GM23338 (cell line): Measurements from ENCODE around the gene MSL3. TPM values are rescaled to one million over a fixed set of nuclear protein-coding genes. Genes with fewer than 3 reads are reported as not detected.

Experiments
- ATAC-seq: fragments of 200-7000 bp; cut with Tn5 transposase; 3 replicates; pipeline ENCODE4 v1.9.1; 2020
- DNase-seq: peaks from one replicate; pipeline ENCODE4 v3.0.0-alpha.2; 2015; ENCODE audit warnings: low spot score
- H2AFZ ChIP-seq: fragments of 200-600 bp; sonication (generic); 2 replicates; pipeline ENCODE4 v1.8.0; 2016; ENCODE audit warnings: antibody characterized with exemption, mild to moderate bottlenecking, moderate library complexity
- H3F3A ChIP-seq: fragments of 200-600 bp; sonication (generic); replicated peaks from 2 replicates; pipeline ENCODE4 v1.8.0; 2017; ENCODE audit warnings: antibody characterized with exemption, mixed run types, low read depth
- H3K27ac ChIP-seq: fragments of 200-600 bp; sonication (generic); 2 replicates; pipeline ENCODE4 v1.6.1; 2016; ENCODE audit warnings: low read depth
- H3K27me3 ChIP-seq: fragments of 200-600 bp; sonication (generic); 2 replicates; pipeline ENCODE4 v1.8.0; 2016; ENCODE audit warnings: mild to moderate bottlenecking, mixed run types, moderate library complexity; ENCODE audit not compliant: insufficient read depth
- H3K36me3 ChIP-seq: fragments of 200-600 bp; sonication (generic); 2 replicates; pipeline ENCODE4 v1.8.0; 2016; ENCODE audit warnings: mild to moderate bottlenecking; ENCODE audit not compliant: insufficient read depth
- H3K4me1 ChIP-seq: fragments of 200-600 bp; sonication (generic); 2 replicates; pipeline ENCODE4 v1.8.0; 2016; ENCODE audit warnings: mild to moderate bottlenecking, moderate library complexity; ENCODE audit not compliant: insufficient read depth
- H3K4me2 ChIP-seq: fragments of 200-600 bp; sonication (generic); 2 replicates; pipeline ENCODE4 v1.7.1; 2017; ENCODE audit warnings: mixed run types
- H3K4me3 ChIP-seq: fragments of 200-600 bp; sonication (generic); 2 replicates; pipeline ENCODE4 v1.6.1; 2016; ENCODE audit warnings: mixed run types
- H3K79me2 ChIP-seq: fragments of 200-600 bp; sonication (generic); replicated peaks from 2 replicates; pipeline ENCODE4 v1.8.0; 2017; ENCODE audit warnings: mild to moderate bottlenecking; ENCODE audit not compliant: insufficient read depth
- H3K9me2 ChIP-seq: fragments of 200-600 bp; sonication (generic); 2 replicates; pipeline ENCODE4 v1.8.0; 2017; ENCODE audit not compliant: insufficient read depth
- H4K20me1 ChIP-seq: fragments of 200-600 bp; sonication (generic); replicated peaks from 2 replicates; pipeline ENCODE4 v1.8.0; 2017; ENCODE audit warnings: mild to moderate bottlenecking; ENCODE audit not compliant: insufficient read depth
- H3K27ac Mint-ChIP-seq: 2 replicates; pipeline ENCODE4 v1.8.0; 2020; ENCODE audit warnings: inconsistent platforms, mild to moderate bottlenecking, moderate library complexity, mixed read lengths
- H3K27me3 Mint-ChIP-seq: 3 replicates; pipeline ENCODE4 v1.8.0; 2022; ENCODE audit warnings: low read depth, mild to moderate bottlenecking, moderate library complexity, mixed read lengths, inconsistent platforms; ENCODE audit not compliant: insufficient read depth, poor library complexity
- H3K36me3 Mint-ChIP-seq: 3 replicates; pipeline ENCODE4 v1.8.0; 2021; ENCODE audit warnings: low read depth, mild to moderate bottlenecking, inconsistent platforms, moderate library complexity, mixed read lengths
- H3K4me1 Mint-ChIP-seq: 3 replicates; pipeline ENCODE4 v1.8.0; 2020; ENCODE audit warnings: mild to moderate bottlenecking, inconsistent platforms, mixed read lengths
- H3K4me3 Mint-ChIP-seq: 3 replicates; pipeline ENCODE4 v1.8.0; 2021; ENCODE audit warnings: moderate library complexity, mild to moderate bottlenecking, inconsistent platforms, mixed read lengths
- H3K9me3 Mint-ChIP-seq: 3 replicates; pipeline ENCODE4 v1.8.0; 2020; ENCODE audit warnings: moderate library complexity, mild to moderate bottlenecking, inconsistent platforms, mixed read lengths
- CTCF ChIP-seq, 2 experiments: fragments of 200-600 bp in 1 of 2; sonication (generic) in 1 of 2; conservative IDR thresholded peaks; 2 replicates each; pipeline versions ENCODE4 v1.5.1 to v1.6.1; 2016 to 2017; ENCODE audit warnings: antibody characterized with exemption in 2 of 2, low read depth in 2 of 2, mild to moderate bottlenecking in 2 of 2, moderate library complexity in 1 of 2
- EZH2phosphoT487 ChIP-seq: fragments of 200-600 bp; sonication (generic); IDR thresholded peaks from one replicate; pipeline ENCODE4 v1.8.1; 2018; ENCODE audit warnings: antibody characterized with exemption; ENCODE audit not compliant: unreplicated experiment
- POLR2AphosphoS5 ChIP-seq: IDR thresholded peaks from 2 replicates; pipeline ENCODE4 v1.6.1; 2016; ENCODE audit warnings: antibody characterized with exemption, low read depth
- REST ChIP-seq: IDR thresholded peaks from one replicate; pipeline ENCODE4 v1.6.1; 2018; ENCODE audit warnings: antibody characterized with exemption; ENCODE audit not compliant: unreplicated experiment
- STAT1 ChIP-seq: IDR thresholded peaks from one replicate; pipeline ENCODE4 v1.6.1; 2016; ENCODE audit warnings: antibody characterized with exemption; ENCODE audit not compliant: unreplicated experiment
- polyA plus RNA-seq: library from polyadenylated mRNA; unstranded; fragments of >200 nt; fragmentation: Nextera tagmentation; extraction: Ambion mirVana; gene quantifications from 2 replicates; pipeline ENCODE4 v1.2.1, GENCODE V29; 2016
- total RNA-seq: library from RNA; depleted of rRNA; stranded (reverse); fragments of >200 nt; shearing (Covaris generic); gene quantifications from 2 replicates; pipeline ENCODE4 v1.2.3, GENCODE V29; 2014

The MSL3 gene
- total and polyA plus RNA-seq, 2 experiments from 2014 or later = 13.9 to 18.9 TPM

- Histone ChIP-seq H3K27me3 (no peaks in the 10 kb centered on the region), H4K20me1 (no peaks in the 10 kb centered on the region), H3K9me2 (no peaks in the 10 kb centered on the region), H3K4me3 (no peak overlapping the region), H2AFZ (no peak overlapping the region), H3K27ac (no peak overlapping the region), H3K4me1 (no peaks in the 10 kb centered on the region), H3K36me3 (no peaks in the 10 kb centered on the region), H3K79me2 (no peaks in the 10 kb centered on the region), H3F3A (no peaks in the 10 kb centered on the region), H3K4me2 (no peak overlapping the region)
- Mint-ChIP-seq H3K9me3 (no peaks in the 10 kb centered on the region), H3K27me3 (no peaks in the 10 kb centered on the region), H3K27ac (no peak overlapping the region), H3K4me1 (peaks cover 11% of the 10 kb centered on the region; the same call in 2 of the 3 replicates), H3K4me3 (no peak overlapping the region), H3K36me3 (no peaks in the 10 kb centered on the region)
- no peak for DNase-seq
- TF ChIP-seq CTCF (conservative IDR thresholded peaks at IDR 0.05; ENCODE audit: low read depth in 2 of 2) (no peak), EZH2phosphoT487 (no peak), STAT1 (no peak)
- ATAC-seq = no peak
Observed at GRCh38 chrX:11792461-11793421, 34.7 kb downstream of the MSL3 start.

GRCh38 chrX:11793734-11794133, 35.7 kb downstream of the MSL3 start:
- Mint-ChIP-seq H3K9me3 (no peaks in the 10 kb centered on the region), H3K36me3 (no peaks in the 10 kb centered on the region), H3K4me3 (no peak overlapping the region), H3K27me3 (no peaks in the 10 kb centered on the region), H3K4me1 (peaks cover 11% of the 10 kb centered on the region; the same call in 2 of the 3 replicates), H3K27ac (no peak overlapping the region)
- Histone ChIP-seq H3F3A (no peaks in the 10 kb centered on the region), H4K20me1 (no peaks in the 10 kb centered on the region), H3K36me3 (no peaks in the 10 kb centered on the region), H3K79me2 (no peaks in the 10 kb centered on the region), H3K4me3 (no peak overlapping the region), H3K4me1 (no peaks in the 10 kb centered on the region), H3K27ac (no peak overlapping the region), H3K4me2 (no peak overlapping the region), H3K9me2 (no peaks in the 10 kb centered on the region), H2AFZ (no peak overlapping the region), H3K27me3 (no peaks in the 10 kb centered on the region)
- no peak for ATAC-seq
- TF ChIP-seq CTCF (conservative IDR thresholded peaks at IDR 0.05; ENCODE audit: low read depth in 2 of 2) (no peak), EZH2phosphoT487 (no peak), REST (no peak), POLR2AphosphoS5 (no peak)
- no peak for DNase-seq
